Epithelial cell of esophagus (primary cell): Measurements from ENCODE around the gene FAH.
A peak's percentile ranks its signal among the peaks of the same experiment; 100 is the strongest.

Experiments used
- DNase-seq: peaks from one replicate; pipeline ENCODE4 v3.0.0; 2010; ENCODE audit warnings: low read depth
- H3K4me3 ChIP-seq: 2 replicates; pipeline ENCODE4 v1.5.1; 2011; ENCODE audit warnings: mild to moderate bottlenecking, low read length, control low read depth
- TF ChIP-seq, protein P1 (sequence below): IDR thresholded peaks from 2 replicates; pipeline ENCODE4 v1.5.1; 2011; ENCODE audit warnings: low read depth, mild to moderate bottlenecking, low read length, control low read depth, inconsistent platforms; ENCODE audit not compliant: insufficient read depth; ENCODE audit errors: missing control alignments

FAH gene

GRCh38 chr15:80208758-80209734, 56.2 kb downstream of the FAH start:
- no peak for DNase-seq
- TF ChIP-seq, protein P1, sequence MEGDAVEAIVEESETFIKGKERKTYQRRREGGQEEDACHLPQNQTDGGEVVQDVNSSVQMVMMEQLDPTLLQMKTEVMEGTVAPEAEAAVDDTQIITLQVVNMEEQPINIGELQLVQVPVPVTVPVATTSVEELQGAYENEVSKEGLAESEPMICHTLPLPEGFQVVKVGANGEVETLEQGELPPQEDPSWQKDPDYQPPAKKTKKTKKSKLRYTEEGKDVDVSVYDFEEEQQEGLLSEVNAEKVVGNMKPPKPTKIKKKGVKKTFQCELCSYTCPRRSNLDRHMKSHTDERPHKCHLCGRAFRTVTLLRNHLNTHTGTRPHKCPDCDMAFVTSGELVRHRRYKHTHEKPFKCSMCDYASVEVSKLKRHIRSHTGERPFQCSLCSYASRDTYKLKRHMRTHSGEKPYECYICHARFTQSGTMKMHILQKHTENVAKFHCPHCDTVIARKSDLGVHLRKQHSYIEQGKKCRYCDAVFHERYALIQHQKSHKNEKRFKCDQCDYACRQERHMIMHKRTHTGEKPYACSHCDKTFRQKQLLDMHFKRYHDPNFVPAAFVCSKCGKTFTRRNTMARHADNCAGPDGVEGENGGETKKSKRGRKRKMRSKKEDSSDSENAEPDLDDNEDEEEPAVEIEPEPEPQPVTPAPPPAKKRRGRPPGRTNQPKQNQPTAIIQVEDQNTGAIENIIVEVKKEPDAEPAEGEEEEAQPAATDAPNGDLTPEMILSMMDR = no peak
- H3K4me3 ChIP-seq = no peak overlapping the region

- no peak overlapping the region for H3K4me3 ChIP-seq
- TF ChIP-seq, protein P1 = no peak
- DNase-seq = no peak
Observed at GRCh38 chr15:80210611-80211573, 58.1 kb downstream of the FAH start.

- peak; percentile 87 for DNase-seq
- no peak overlapping the region for H3K4me3 ChIP-seq
- TF ChIP-seq, protein P1 = no peak
Observed at GRCh38 chr15:80211976-80212375, 59.2 kb downstream of the FAH start.

DNA sequence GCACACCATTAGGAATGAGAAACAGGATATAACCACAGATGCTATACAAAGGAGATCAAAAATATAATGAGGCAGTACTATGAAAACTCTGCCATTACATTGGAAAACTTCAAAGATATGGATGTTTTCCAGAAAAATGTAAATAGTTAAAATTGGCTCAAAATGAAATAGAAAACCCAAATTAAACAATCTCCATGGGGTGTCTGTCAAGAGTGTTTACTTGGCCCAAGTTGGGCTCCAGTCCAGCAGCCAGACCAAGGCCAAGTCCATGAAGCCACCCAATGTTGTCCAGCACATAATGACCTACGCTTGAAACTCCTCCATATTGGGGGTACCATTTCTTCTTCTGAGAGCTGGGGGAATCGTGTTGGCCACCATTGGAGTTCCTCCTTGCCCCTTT, 62.1 kb downstream of the FAH start:
- no peak overlapping the region for H3K4me3 ChIP-seq
- TF ChIP-seq, protein P1 = no peak
- DNase-seq = no peak

- TF ChIP-seq, protein P1 = no peak
Observed at GRCh38 chr15:80216141-80216540, 63.3 kb downstream of the FAH start.

DNA sequence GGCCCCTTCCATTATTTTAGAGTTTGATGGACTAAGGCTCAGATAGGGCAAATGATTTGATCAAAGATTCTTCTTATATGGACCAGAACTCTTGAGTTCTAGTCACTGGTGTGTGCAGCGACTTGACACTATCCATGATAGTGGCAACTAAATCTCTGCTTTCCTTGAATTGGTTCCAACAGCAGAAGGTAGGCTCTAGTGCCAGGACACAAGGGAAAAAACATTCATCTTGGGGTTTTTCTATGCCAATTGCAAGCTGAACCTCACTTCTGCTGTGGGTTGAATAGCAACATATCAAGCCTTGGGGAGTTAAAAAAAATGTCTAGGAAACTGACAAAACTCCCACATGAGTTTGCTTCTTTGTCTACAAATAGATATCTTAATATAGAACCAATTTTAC, 64.1 kb downstream of the FAH start:
- DNase-seq = no peak
- H3K4me3 ChIP-seq = no peak overlapping the region
- TF ChIP-seq, protein P1 = no peak

More at GRCh38 chr15:80216141-80216540, 63.3 kb downstream of the FAH start:
- no peak overlapping the region for H3K4me3 ChIP-seq
- no peak for DNase-seq
